Naive thymus-derived CD8-positive, alpha-beta T cell (primary cell): ENCODE measurements around the gene SIGLEC7. TPM values are rescaled to one million over a fixed set of nuclear protein-coding genes. Genes with fewer than 3 reads are reported as not detected.
"Not testable (repeated sequence)": the region's sequence is repeated elsewhere in the genome, so short reads cannot be mapped to it uniquely, and the experiment has no call there.

Source experiments
- ATAC-seq, 2 donors: fragments of 150-1000 bp; cut with Tn5 transposase in 1 of 2; sonication (Bioruptor Pico), chemical (Tn5 transposase) in 1 of 2; 1 replicate in 1 of 2; 2 replicates in 1 of 2; pipeline ENCODE4 v1.10.0; 2021; ENCODE audit warnings: mild to moderate bottlenecking in 2 of 2, moderate library complexity in 2 of 2
- POLR2A ChIA-PET: fragments of 350-600 bp; sonication (Branson Sonifier 250); formaldehyde crosslinking; loops from one replicate; lab custom pipeline; 2021; ENCODE audit warnings: antibody characterized with exemption; lab: Charles Lee
- DNase-seq, 10 donors: peaks; one replicate each; pipeline versions ENCODE4 v3.0.0 to v3.0.0-alpha.2; 2020 to 2022
- H3K27ac Mint-ChIP-seq, 10 donors: one replicate each; pipeline ENCODE4 v1.8.0; 2020 to 2022; ENCODE audit warnings: mild to moderate bottlenecking in 10 of 10, mixed read lengths in 10 of 10, moderate library complexity in 4 of 10, inconsistent platforms in 1 of 10
- H3K27me3 Mint-ChIP-seq, 5 donors: one replicate each; pipeline ENCODE4 v1.8.0; 2021 to 2022; ENCODE audit warnings: mixed read lengths in 5 of 5
- H3K36me3 Mint-ChIP-seq, 3 donors: one replicate each; pipeline ENCODE4 v1.8.0; 2020 to 2022; ENCODE audit warnings: mixed read lengths in 3 of 3, mild to moderate bottlenecking in 2 of 3, inconsistent platforms in 1 of 3
- H3K4me1 Mint-ChIP-seq, 4 donors: one replicate each; pipeline ENCODE4 v1.8.0; 2021 to 2022; ENCODE audit warnings: mixed read lengths in 4 of 4
- H3K4me3 Mint-ChIP-seq, 10 donors: one replicate each; pipeline ENCODE4 v1.8.0; 2020 to 2022; ENCODE audit warnings: mild to moderate bottlenecking in 10 of 10, mixed read lengths in 10 of 10, moderate library complexity in 6 of 10, inconsistent platforms in 1 of 10
- H3K9me3 Mint-ChIP-seq, 9 donors: one replicate each; pipeline ENCODE4 v1.8.0; 2020 to 2022; ENCODE audit warnings: mixed read lengths in 9 of 9, mild to moderate bottlenecking in 3 of 9, inconsistent platforms in 1 of 9, moderate library complexity in 1 of 9
- polyA plus RNA-seq, 3 donors: library from polyadenylated mRNA; unstranded; fragments of 300-500 nt; fragmentation: Illumina TruSeq; gene quantifications; one replicate each; pipeline ENCODE4 v1.2.3, GENCODE V29; 2021
- total RNA-seq, 8 experiments: library from RNA in 2 of 8; stranded (reverse) in 2 of 8; gene quantifications; one replicate each; pipeline ENCODE4 v1.2.3 and lab custom pipeline; 2021 to 2026

The SIGLEC7 gene
- total and polyA plus RNA-seq, 5 experiments from 2014 or later, result 0.68 TPM; not detected in 4

DNA sequence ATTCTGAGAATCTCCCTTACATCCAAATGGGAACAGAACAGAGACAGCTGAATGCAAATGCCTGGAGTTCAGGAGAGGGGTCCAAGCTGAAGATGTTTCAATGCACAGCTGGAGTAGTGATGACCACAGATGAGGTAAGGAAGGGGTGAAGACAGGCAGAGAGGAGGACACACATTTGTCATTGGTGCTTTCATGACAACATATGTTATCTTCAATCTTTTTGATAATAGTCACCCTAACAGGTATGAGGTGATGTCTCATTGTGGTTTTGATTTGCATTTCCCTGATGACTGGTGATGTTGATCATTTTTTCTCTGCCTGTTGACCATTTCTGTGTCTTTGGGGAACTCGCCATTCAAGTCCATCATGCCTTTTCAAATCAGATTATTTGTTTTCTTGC lies 19.2 kb downstream of the SIGLEC7 start:
- Mint-ChIP-seq H3K27ac (peak overlapping the region in 2 of 10 donors; percentile 41 to 74), H3K4me3 (no peak overlapping the region), H3K9me3 (no peaks in the 10 kb centered on the region), H3K4me1 (peaks cover 3 to 18% (median 12%) of the 10 kb centered on the region in 4 donors), H3K36me3 (no peaks in the 10 kb centered on the region), H3K27me3 (peaks cover 0 to 2% (median 0%) of the 10 kb centered on the region in 5 donors)
- POLR2A ChIA-PET, result no interaction called here
- no peak for DNase-seq
- no peak for ATAC-seq

- no peaks in the 10 kb centered on the region for H3K36me3 Mint-ChIP-seq
- H3K4me1 Mint-ChIP-seq, result peaks cover 7 to 25% (median 18%) of the 10 kb centered on the region in 4 donors
- H3K27me3 Mint-ChIP-seq, result peaks cover 0 to 2% (median 0%) of the 10 kb centered on the region in 5 donors
- ATAC-seq, result no peak
- no peak for DNase-seq
- POLR2A ChIA-PET, result no interaction called here
- no peak overlapping the region for H3K4me3 Mint-ChIP-seq
- peak overlapping the region in 1 of 10 donors; percentile 41 for H3K27ac Mint-ChIP-seq
- H3K9me3 Mint-ChIP-seq, result no peaks in the 10 kb centered on the region
Observed at GRCh38 chr19:51161867-51162496, 19.9 kb downstream of the SIGLEC7 start.

DNA sequence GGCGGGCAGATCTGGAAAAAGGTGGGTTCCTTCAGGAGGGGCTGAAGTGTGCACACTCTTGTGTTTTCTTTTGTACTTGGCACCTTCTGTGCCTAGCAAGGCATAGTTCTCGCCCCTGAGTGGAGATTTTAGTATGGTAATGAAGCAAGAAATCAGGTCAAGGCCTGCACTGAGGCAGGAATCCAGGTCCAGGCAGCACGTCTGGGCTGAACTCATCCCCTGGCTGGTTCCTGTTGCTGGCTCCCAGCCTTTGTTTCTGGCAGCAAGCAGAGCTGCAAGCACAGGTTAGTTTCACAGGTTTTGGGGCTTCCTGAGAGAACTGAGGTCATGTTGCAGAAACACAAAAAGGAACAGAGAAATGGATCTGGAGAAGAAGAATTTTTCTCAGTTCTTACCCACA lies 21.2 kb downstream of the SIGLEC7 start:
- peaks cover 14 to 32% (median 28%) of the 10 kb centered on the region in 4 donors for H3K4me1 Mint-ChIP-seq
- no peak for DNase-seq
- H3K36me3 Mint-ChIP-seq, result no peaks in the 10 kb centered on the region
- peaks cover 0 to 2% (median 0%) of the 10 kb centered on the region in 5 donors for H3K27me3 Mint-ChIP-seq
- POLR2A ChIA-PET, result no interaction called here
- no peak overlapping the region for H3K27ac Mint-ChIP-seq
- no peaks in the 10 kb centered on the region for H3K9me3 Mint-ChIP-seq
- ATAC-seq, result no peak
- H3K4me3 Mint-ChIP-seq, result no peak overlapping the region

DNA sequence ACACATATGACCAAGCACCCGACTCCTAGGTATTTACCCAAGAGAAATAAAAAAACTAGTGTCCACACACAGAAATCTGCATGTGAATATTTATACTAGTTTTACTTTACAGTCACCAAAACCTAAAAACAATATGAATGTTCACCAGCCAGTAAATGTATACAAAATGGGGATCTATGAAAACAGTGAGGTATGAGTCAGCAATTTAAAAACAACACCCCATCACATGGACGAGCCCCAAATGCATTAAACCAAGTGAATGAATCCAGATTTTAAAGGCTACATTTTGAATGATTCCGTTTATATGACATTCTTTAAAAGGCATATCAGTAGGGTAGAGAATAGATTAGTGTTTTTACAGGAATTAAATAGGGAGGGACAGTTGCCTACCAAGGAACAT lies 22.1 kb downstream of the SIGLEC7 start:
- no peaks in the 10 kb centered on the region for H3K36me3 Mint-ChIP-seq
- no peak for ATAC-seq
- H3K27me3 Mint-ChIP-seq, result no peaks in the 10 kb centered on the region
- no peak overlapping the region for H3K4me3 Mint-ChIP-seq
- no peaks in the 10 kb centered on the region for H3K9me3 Mint-ChIP-seq
- H3K4me1 Mint-ChIP-seq, result peaks cover 14 to 33% (median 29%) of the 10 kb centered on the region in 4 donors
- DNase-seq, result no peak
- POLR2A ChIA-PET, result no interaction called here
- no peak overlapping the region for H3K27ac Mint-ChIP-seq

- peak; percentile 65 to 71 for ATAC-seq
Observed at GRCh38 chr19:51166846-51167490, 24.9 kb downstream of the SIGLEC7 start.

DNA sequence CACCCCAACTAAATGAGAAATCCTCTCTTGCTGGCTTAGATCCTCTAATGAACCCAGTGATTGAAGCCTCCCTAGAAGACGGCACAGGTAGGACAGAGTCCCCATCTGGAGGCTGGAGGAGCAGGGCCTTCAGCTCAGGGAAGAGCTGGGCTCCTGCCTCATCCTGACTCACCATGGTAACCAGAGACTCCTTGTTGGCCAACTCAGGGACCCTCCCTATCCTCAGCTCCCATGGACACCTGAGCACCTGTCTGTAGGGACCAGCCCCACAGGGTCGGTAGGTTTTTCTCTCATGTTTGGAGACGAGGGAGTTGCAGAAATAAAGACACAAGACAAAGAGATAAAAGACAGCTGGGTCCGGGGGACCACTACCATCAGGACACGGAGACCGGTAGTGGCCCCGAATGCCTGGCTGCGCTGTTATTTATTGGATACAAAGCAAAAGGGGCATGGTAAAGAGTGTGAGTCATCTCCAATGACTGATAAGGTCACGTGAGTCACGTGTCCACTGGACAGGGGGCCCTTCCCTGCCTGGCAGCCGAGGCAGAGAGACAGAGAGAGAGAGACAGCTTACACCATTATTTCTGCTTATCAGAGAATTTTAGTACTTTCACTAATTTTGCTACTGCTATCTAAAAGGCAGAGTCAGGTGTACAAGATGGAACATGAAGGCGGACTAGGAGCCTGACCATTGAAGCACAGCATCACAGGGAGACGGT lies 26.6 kb downstream of the SIGLEC7 start:
- Mint-ChIP-seq H3K9me3 (no peaks in the 10 kb centered on the region), H3K4me3 (peak overlapping the region in 5 of 10 donors; percentile 30 to 70 (median 42)), H3K36me3 (no peaks in the 10 kb centered on the region), H3K4me1 (peaks cover 14 to 35% (median 33%) of the 10 kb centered on the region in 4 donors), H3K27me3 (peaks cover 0 to 4% (median 0%) of the 10 kb centered on the region in 5 donors), H3K27ac (peak overlapping the region in 5 of 10 donors; percentile 19 to 67 (median 31))
- no peak for DNase-seq
- POLR2A ChIA-PET, result interaction anchor here (0.5 kb wide), 1 partner anchor 256 kb away, joined by 3 read pairs; no protein-coding TSS in a partner anchor
- ATAC-seq, result no peak

More at GRCh38 chr19:51166846-51167490, 24.9 kb downstream of the SIGLEC7 start:
- H3K4me1 Mint-ChIP-seq, result peaks cover 14 to 35% (median 33%) of the 10 kb centered on the region in 4 donors
- peak overlapping the region; percentile 63 to 90 (median 84) for H3K27ac Mint-ChIP-seq
- peaks cover 0 to 4% (median 0%) of the 10 kb centered on the region in 5 donors for H3K27me3 Mint-ChIP-seq
- peak in 5 of 10 donors; percentile 5 to 35 (median 19) for DNase-seq
- POLR2A ChIA-PET, result no interaction called here
- no peaks in the 10 kb centered on the region for H3K9me3 Mint-ChIP-seq
- no peaks in the 10 kb centered on the region for H3K36me3 Mint-ChIP-seq
- H3K4me3 Mint-ChIP-seq, result peak overlapping the region; percentile 57 to 81 (median 74)

DNA sequence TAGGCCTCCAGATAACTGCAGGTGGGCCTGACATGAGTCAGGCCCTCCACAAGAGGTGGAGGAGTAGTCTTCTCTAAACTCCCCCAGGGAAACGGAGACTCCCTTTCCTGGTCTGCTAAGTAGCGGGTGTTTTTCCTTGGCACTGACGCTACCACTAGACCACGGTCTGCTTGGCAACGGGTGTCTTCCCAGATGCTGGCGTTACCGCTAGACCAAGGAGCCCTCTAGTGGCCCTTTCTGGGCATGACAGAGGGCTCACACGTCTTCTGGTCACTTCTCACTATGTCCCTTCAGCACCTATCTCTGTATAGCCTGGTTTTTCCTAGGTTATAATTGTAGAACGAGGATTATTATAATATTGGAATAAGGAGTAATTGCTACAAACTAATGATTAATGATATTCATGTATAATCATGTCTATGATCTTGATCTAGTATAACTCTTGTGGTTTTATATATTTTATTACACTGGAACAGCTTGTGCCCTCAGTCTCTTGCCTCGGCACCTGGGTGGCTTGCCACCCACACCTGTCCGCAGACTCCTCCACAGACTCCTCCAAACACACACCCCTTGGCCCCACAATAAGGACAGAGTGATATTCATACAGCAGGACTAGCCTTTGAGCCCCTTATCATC lies 27.3 kb downstream of the SIGLEC7 start:
- Mint-ChIP-seq H3K27ac (peak overlapping the region in 6 of 10 donors; percentile 22 to 67 (median 35)), H3K4me1 (peaks cover 14 to 35% (median 33%) of the 10 kb centered on the region in 4 donors), H3K4me3 (peak overlapping the region in 3 of 10 donors; percentile 13 to 55 (median 41))
- POLR2A ChIA-PET, result interaction anchor here (0.5 to 0.7 kb wide), 2 partner anchors 135 to 256 kb away, joined by 3 read pairs; no protein-coding TSS in a partner anchor
- H3K9me3 Mint-ChIP-seq, H3K27me3 Mint-ChIP-seq, H3K36me3 Mint-ChIP-seq, ATAC-seq: not testable (repeated sequence)
- peak; percentile 34 to 77 (median 61) for DNase-seq

DNA sequence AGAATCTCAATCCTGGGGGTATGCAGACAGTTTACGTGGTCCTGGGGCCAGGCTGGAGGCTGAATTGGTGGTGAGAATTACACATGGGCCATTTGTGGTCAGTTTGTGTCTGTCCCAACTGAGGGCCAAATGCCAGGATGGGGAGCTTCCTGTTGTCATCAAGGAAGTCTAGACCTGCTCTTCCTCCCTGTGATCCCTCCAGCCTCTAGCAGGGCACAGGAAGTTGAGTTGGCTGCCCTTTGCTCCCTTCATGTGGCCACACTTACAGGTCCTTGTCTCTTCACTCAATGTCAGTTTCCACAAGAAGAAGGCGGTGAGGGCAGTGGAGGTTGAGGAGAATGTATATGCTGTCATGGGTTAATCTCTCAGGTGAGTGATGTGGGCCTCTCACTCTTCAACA lies 30.1 kb downstream of the SIGLEC7 start:
- Mint-ChIP-seq H3K4me1 (peaks cover 8 to 28% (median 22%) of the 10 kb centered on the region in 4 donors), H3K4me3 (no peak overlapping the region), H3K27ac (no peak overlapping the region), H3K36me3 (no peaks in the 10 kb centered on the region), H3K27me3 (peaks cover 0 to 4% (median 0%) of the 10 kb centered on the region in 5 donors), H3K9me3 (no peaks in the 10 kb centered on the region)
- DNase-seq (no peak), ATAC-seq (no peak)
- POLR2A ChIA-PET, result no interaction called here

- ATAC-seq, result no peak
- Mint-ChIP-seq H3K36me3 (no peaks in the 10 kb centered on the region), H3K4me3 (no peak overlapping the region), H3K27me3 (peaks cover 0 to 4% (median 1%) of the 10 kb centered on the region in 5 donors), H3K9me3 (no peaks in the 10 kb centered on the region), H3K4me1 (peaks cover 2 to 13% (median 9%) of the 10 kb centered on the region in 4 donors), H3K27ac (no peak overlapping the region)
- no peak for DNase-seq
- POLR2A ChIA-PET, result no interaction called here
Observed at GRCh38 chr19:51173681-51174080, 31.6 kb downstream of the SIGLEC7 start.

- H3K27ac Mint-ChIP-seq, result no peak overlapping the region
Observed at GRCh38 chr19:51179256-51179655, 37.2 kb downstream of the SIGLEC7 start.

DNA sequence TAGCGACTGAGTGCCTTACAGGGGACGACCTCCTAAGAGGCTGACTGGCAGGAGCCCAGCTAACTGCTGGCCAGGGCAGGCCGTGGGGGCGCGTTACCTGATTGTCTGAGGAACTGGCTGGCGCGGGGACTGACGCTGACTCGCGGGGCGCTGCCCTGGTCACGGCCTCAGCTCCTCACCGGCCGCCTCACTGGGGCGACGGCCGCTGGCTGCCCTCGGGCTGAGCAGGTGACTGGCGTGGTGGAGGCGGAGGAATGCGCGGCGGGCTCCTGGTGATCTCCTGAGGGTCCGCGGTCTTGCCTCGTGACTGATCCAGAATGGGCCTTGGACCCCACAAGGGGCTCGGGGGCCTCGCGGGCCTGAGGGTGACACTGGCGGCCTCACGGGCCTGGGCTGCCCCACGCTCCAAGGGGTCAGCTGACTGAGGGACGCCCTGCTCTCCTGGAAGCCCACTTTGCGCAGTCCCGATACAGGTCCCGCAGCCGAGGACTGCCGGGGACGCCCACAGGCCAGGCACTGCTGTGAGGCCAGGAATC lies 39.3 kb downstream of the SIGLEC7 start:
- no peak overlapping the region for H3K4me3 Mint-ChIP-seq
- peaks cover 0 to 11% (median 1%) of the 10 kb centered on the region in 4 donors for H3K4me1 Mint-ChIP-seq
- no peak overlapping the region for H3K27ac Mint-ChIP-seq
- POLR2A ChIA-PET, result no interaction called here
- peaks cover 8 to 33% (median 24%) of the 10 kb centered on the region in 5 donors for H3K27me3 Mint-ChIP-seq
- peaks cover 0 to 2% (median 0%) of the 10 kb centered on the region in 3 donors for H3K36me3 Mint-ChIP-seq
- H3K9me3 Mint-ChIP-seq, result no peaks in the 10 kb centered on the region
- DNase-seq (no peak), ATAC-seq (no peak)

More at GRCh38 chr19:51179256-51179655, 37.2 kb downstream of the SIGLEC7 start:
- DNase-seq (no peak), ATAC-seq (no peak)
- Mint-ChIP-seq H3K27me3 (peaks cover 3 to 12% (median 9%) of the 10 kb centered on the region in 5 donors), H3K9me3 (no peaks in the 10 kb centered on the region), H3K4me1 (peaks cover 0 to 8% (median 1%) of the 10 kb centered on the region in 4 donors), H3K4me3 (no peak overlapping the region), H3K36me3 (no peaks in the 10 kb centered on the region)
- POLR2A ChIA-PET, result no interaction called here

DNA sequence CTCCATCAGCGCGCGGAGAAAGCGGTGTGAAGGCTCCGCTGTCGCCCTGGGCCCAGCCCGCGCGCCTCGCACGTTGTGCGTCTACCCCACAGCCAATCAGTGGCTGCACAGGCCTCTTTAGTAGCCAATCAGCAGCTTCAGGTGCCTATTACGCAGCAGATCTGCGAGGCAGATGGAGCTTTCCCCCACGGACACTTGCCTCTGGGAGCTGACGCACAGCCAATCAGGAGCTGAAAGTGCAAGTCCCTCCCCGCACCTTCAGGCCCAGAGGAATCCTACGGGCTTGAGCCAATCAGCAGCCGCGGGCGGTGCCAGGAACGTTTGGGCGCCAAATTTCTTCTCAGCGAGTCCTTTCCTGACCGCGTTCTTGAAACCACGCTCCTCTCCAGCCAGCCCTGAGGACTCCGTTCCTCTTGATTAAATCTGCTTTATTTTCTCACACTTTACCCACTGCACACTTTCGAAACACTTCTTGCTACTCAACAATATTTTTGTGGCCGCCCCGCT lies 39.9 kb downstream of the SIGLEC7 start:
- no peaks in the 10 kb centered on the region for H3K9me3 Mint-ChIP-seq
- peaks cover 8 to 34% (median 24%) of the 10 kb centered on the region in 5 donors for H3K27me3 Mint-ChIP-seq
- ATAC-seq, result no peak
- peak in 1 of 10 donors; percentile 5 for DNase-seq
- H3K4me1 Mint-ChIP-seq, result peaks cover 0 to 11% (median 1%) of the 10 kb centered on the region in 4 donors
- H3K27ac Mint-ChIP-seq, result no peak overlapping the region
- peaks cover 0 to 2% (median 0%) of the 10 kb centered on the region in 3 donors for H3K36me3 Mint-ChIP-seq
- peak overlapping the region in 1 of 10 donors; percentile 50 for H3K4me3 Mint-ChIP-seq
- POLR2A ChIA-PET, result no interaction called here
